SK-N-SH (cell line): ENCODE data around the gene C2CD3.
"Not testable (repeated sequence)": the region's sequence is repeated elsewhere in the genome, so short reads cannot be mapped to it uniquely, and the experiment has no call there.

Source experiments
- EZH2phosphoT487 ChIP-seq: fragments of 200-600 bp; sonication (generic); IDR thresholded peaks from 2 replicates; pipeline ENCODE4 v1.6.1; 2017; ENCODE audit warnings: low read depth, mixed run types, mild to moderate bottlenecking, antibody characterized with exemption, moderate library complexity, borderline replicate concordance
- JUND ChIP-seq: IDR thresholded peaks from 2 replicates; pipeline ENCODE4 v1.4.0; 2012
- RAD21 ChIP-seq: IDR thresholded peaks from 2 replicates; pipeline ENCODE4 v1.6.1; 2012; ENCODE audit warnings: mild to moderate bottlenecking, low read length
- YY1 ChIP-seq: IDR thresholded peaks from 2 replicates; pipeline ENCODE4 v1.4.0; 2012; ENCODE audit warnings: low read depth, mild to moderate bottlenecking
- TF ChIP-seq, protein P1 (sequence below): fragments of 200-600 bp; sonication (generic); IDR thresholded peaks from 2 replicates; pipeline ENCODE4 v1.6.1; 2017; ENCODE audit warnings: antibody characterized with exemption, mild to moderate bottlenecking, moderate library complexity

GRCh38 chr11:74061599-74061998 lies 109.2 kb downstream of the C2CD3 start:
- TF ChIP-seq, protein P1, sequence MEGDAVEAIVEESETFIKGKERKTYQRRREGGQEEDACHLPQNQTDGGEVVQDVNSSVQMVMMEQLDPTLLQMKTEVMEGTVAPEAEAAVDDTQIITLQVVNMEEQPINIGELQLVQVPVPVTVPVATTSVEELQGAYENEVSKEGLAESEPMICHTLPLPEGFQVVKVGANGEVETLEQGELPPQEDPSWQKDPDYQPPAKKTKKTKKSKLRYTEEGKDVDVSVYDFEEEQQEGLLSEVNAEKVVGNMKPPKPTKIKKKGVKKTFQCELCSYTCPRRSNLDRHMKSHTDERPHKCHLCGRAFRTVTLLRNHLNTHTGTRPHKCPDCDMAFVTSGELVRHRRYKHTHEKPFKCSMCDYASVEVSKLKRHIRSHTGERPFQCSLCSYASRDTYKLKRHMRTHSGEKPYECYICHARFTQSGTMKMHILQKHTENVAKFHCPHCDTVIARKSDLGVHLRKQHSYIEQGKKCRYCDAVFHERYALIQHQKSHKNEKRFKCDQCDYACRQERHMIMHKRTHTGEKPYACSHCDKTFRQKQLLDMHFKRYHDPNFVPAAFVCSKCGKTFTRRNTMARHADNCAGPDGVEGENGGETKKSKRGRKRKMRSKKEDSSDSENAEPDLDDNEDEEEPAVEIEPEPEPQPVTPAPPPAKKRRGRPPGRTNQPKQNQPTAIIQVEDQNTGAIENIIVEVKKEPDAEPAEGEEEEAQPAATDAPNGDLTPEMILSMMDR, result not testable (repeated sequence)
- TF ChIP-seq YY1, JUND, RAD21, EZH2phosphoT487: not testable (repeated sequence)
